Fibroblast of pulmonary artery (primary cell): ENCODE data around the gene ELOVL6.
"Not testable (repeated sequence)": the region's sequence is repeated elsewhere in the genome, so short reads cannot be mapped to it uniquely, and the experiment has no call there.

Experiments
- DNase-seq: peaks from one replicate; pipeline ENCODE4 v3.0.0-alpha.2; 2010; ENCODE audit warnings: low read depth
- H3K4me3 ChIP-seq: replicated peaks from 2 replicates; pipeline ENCODE4 v1.5.1; 2011; ENCODE audit warnings: low read depth, mild to moderate bottlenecking, control low read depth, low read length, moderate library complexity
- CTCF ChIP-seq: IDR thresholded peaks from 2 replicates; pipeline ENCODE4 v1.5.1; 2011; ENCODE audit warnings: mild to moderate bottlenecking, control low read depth, low read length, inconsistent platforms; ENCODE audit errors: missing control alignments

Gene ELOVL6

GRCh38 chr4:110198435-110199416 lies at the start of gene ELOVL6:
Gene ELOVL6, minus strand, starts transcription at chr4:110198615. Its CDS starts 280 bp downstream, at chr4:110198335.
- no peak for TF ChIP-seq CTCF
- peak within 1 kb of the TSS; percentile 81 for H3K4me3 ChIP-seq
- DNase-seq = peak; percentile 83

- H3K4me3 ChIP-seq = no peak overlapping the region
- TF ChIP-seq CTCF = no peak
- DNase-seq = no peak
Observed at GRCh38 chr4:110248100-110248499, 49.7 kb upstream of the ELOVL6 start.

GRCh38 chr4:110247591-110247990 lies 49.2 kb upstream of the ELOVL6 start:
- no peak overlapping the region for H3K4me3 ChIP-seq
- DNase-seq = no peak

GRCh38 chr4:110245577-110245976 lies 47.2 kb upstream of the ELOVL6 start:
- TF ChIP-seq CTCF = no peak

More at GRCh38 chr4:110247591-110247990, 49.2 kb upstream of the ELOVL6 start:
- TF ChIP-seq CTCF = no peak

GRCh38 chr4:110236324-110236723 lies 37.9 kb upstream of the ELOVL6 start:
- no peak for TF ChIP-seq CTCF
- DNase-seq = no peak
- H3K4me3 ChIP-seq = no peak overlapping the region

More at GRCh38 chr4:110245577-110245976, 47.2 kb upstream of the ELOVL6 start:
- H3K4me3 ChIP-seq = no peak overlapping the region
- DNase-seq = peak; percentile 23

GRCh38 chr4:110233581-110233980 lies 35.2 kb upstream of the ELOVL6 start:
- H3K4me3 ChIP-seq, DNase-seq: not testable (repeated sequence)

- H3K4me3 ChIP-seq = no peak overlapping the region
- no peak for TF ChIP-seq CTCF
- no peak for DNase-seq
Observed at GRCh38 chr4:110231869-110232268, 33.5 kb upstream of the ELOVL6 start.
